Measurements from ENCODE around the gene GDPD5. TPM values are rescaled to one million over a fixed set of nuclear protein-coding genes. Genes with fewer than 3 reads are reported as not detected.

GDPD5 gene
- total and polyA plus RNA-seq, 9 of the 15 experiments (the other 6 are each of a cell fraction or from before 2014, with no cell fraction given) = 0.32 to 27.3 (median 8.0) TPM

DNA sequence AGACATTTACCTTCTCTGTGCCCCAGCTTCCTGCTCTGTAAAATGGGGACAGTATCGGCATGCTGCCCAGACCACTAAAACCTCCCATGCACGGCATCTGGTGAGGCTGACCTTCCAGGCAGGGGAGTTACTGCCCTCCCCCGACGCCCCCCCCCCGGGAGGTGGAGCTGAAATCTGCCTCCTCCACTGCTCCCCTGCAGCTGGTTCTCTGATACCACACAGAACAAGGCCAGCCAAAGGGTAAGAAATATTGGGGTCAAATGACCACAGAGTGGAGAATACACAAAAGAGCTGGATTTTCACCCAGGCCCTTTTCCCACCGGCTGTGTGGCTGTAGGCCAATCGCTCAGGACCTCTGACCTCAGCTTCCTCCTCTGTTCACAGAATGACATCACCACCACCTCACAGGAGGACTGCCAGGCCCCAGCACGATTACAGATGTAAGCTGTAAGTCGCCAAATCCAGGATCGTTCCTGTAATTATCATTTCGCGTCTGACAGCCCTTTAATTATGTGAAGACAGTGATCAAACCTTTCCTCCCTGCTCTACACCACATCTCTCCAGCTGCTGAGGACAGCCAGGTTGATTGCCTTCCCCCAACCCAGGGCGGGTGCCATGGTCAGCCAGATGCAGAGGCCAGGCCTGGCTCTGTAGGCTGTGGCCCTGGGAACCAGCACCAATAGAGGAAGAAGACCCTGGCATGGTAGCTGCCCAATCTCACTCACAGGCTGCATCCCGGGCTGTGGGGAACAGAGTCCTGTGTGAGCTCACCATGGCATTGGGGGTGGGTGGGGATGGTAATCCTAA, 57.0 kb downstream of the GDPD5 start (continued):
- TF ChIP-seq, protein P1, sequence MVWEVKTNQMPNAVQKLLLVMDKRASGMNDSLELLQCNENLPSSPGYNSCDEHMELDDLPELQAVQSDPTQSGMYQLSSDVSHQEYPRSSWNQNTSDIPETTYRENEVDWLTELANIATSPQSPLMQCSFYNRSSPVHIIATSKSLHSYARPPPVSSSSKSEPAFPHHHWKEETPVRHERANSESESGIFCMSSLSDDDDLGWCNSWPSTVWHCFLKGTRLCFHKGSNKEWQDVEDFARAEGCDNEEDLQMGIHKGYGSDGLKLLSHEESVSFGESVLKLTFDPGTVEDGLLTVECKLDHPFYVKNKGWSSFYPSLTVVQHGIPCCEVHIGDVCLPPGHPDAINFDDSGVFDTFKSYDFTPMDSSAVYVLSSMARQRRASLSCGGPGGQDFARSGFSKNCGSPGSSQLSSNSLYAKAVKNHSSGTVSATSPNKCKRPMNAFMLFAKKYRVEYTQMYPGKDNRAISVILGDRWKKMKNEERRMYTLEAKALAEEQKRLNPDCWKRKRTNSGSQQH (CRISPR knock-in tag; IDR thresholded peaks at IDR 0.05) = no peak
- TF ChIP-seq CBFA2T3 (IDR thresholded peaks at IDR 0.05) = peak; percentile 41; the same call in 1 of the 2 replicates
- 0 out of 2 replicates have a peak, but pooled peaks have one; percentile 19 for TF ChIP-seq ETV1 (tag; conservative IDR thresholded peaks at IDR 0.05; ENCODE audit: low read depth)
- TF ChIP-seq CBFA2T2 (conservative IDR thresholded peaks at IDR 0.05) = 0 out of 2 replicates have a peak, but pooled peaks have one; percentile 8
- 0 out of 2 replicates have a peak, but pooled peaks have one; percentile 22 for TF ChIP-seq GABPA (tag; conservative IDR thresholded peaks at IDR 0.05; ENCODE audit: low read depth)
- no peak for TF ChIP-seq FOS (IDR thresholded peaks at IDR 0.05; ENCODE audit: extremely low read depth, insufficient read length)
- peak; percentile 56; the same call in 1 of the 2 replicates for TF ChIP-seq PTBP1 (IDR thresholded peaks at IDR 0.05; ENCODE audit: low read depth, low read length)
- peak; percentile 91 for TF ChIP-seq JUND (IDR thresholded peaks at IDR 0.05; ENCODE audit: borderline replicate concordance, low read depth, low read length)
- TF ChIP-seq JUND (tag; IDR thresholded peaks at IDR 0.05; ENCODE audit: borderline replicate concordance, low read depth, low read length) = peak; percentile 93; the same call in 2 of the 3 replicates
- TF ChIP-seq SLC30A9 (CRISPR knock-in tag; IDR thresholded peaks at IDR 0.05) = no peak
- TF ChIP-seq FOSL1 (tag; conservative IDR thresholded peaks at IDR 0.05) = peak; percentile 24; the same call in 1 of the 2 replicates
- peak; percentile 83 for TF ChIP-seq NR2C1 (IDR thresholded peaks at IDR 0.05)
- TF ChIP-seq NR2C1 (tag; IDR thresholded peaks at IDR 0.05) = peak; percentile 88
- TF ChIP-seq MEF2A (IDR thresholded peaks at IDR 0.05; ENCODE audit: control insufficient read depth, low read depth, low read length) = no peak
- TF ChIP-seq CHD2 (IDR thresholded peaks at IDR 0.05; ENCODE audit: low read depth, low read length) = no peak
- TF ChIP-seq ATF1 (CRISPR knock-in tag; IDR thresholded peaks at IDR 0.05) = no peak
- peak; percentile 83 for TF ChIP-seq ATF1 (tag; IDR thresholded peaks at IDR 0.05)
- no peak for TF ChIP-seq BHLHE40 (IDR thresholded peaks at IDR 0.05; ENCODE audit: low read length)
- 0 out of 2 replicates have a peak, but pooled peaks have one; percentile 17 for TF ChIP-seq SMAD4 (CRISPR knock-in tag; conservative IDR thresholded peaks at IDR 0.05)
- TF ChIP-seq, protein P2, sequence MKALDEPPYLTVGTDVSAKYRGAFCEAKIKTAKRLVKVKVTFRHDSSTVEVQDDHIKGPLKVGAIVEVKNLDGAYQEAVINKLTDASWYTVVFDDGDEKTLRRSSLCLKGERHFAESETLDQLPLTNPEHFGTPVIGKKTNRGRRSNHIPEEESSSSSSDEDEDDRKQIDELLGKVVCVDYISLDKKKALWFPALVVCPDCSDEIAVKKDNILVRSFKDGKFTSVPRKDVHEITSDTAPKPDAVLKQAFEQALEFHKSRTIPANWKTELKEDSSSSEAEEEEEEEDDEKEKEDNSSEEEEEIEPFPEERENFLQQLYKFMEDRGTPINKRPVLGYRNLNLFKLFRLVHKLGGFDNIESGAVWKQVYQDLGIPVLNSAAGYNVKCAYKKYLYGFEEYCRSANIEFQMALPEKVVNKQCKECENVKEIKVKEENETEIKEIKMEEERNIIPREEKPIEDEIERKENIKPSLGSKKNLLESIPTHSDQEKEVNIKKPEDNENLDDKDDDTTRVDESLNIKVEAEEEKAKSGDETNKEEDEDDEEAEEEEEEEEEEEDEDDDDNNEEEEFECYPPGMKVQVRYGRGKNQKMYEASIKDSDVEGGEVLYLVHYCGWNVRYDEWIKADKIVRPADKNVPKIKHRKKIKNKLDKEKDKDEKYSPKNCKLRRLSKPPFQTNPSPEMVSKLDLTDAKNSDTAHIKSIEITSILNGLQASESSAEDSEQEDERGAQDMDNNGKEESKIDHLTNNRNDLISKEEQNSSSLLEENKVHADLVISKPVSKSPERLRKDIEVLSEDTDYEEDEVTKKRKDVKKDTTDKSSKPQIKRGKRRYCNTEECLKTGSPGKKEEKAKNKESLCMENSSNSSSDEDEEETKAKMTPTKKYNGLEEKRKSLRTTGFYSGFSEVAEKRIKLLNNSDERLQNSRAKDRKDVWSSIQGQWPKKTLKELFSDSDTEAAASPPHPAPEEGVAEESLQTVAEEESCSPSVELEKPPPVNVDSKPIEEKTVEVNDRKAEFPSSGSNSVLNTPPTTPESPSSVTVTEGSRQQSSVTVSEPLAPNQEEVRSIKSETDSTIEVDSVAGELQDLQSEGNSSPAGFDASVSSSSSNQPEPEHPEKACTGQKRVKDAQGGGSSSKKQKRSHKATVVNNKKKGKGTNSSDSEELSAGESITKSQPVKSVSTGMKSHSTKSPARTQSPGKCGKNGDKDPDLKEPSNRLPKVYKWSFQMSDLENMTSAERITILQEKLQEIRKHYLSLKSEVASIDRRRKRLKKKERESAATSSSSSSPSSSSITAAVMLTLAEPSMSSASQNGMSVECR (CRISPR knock-in tag; IDR thresholded peaks at IDR 0.05) = no peak
- TF ChIP-seq, protein P3, sequence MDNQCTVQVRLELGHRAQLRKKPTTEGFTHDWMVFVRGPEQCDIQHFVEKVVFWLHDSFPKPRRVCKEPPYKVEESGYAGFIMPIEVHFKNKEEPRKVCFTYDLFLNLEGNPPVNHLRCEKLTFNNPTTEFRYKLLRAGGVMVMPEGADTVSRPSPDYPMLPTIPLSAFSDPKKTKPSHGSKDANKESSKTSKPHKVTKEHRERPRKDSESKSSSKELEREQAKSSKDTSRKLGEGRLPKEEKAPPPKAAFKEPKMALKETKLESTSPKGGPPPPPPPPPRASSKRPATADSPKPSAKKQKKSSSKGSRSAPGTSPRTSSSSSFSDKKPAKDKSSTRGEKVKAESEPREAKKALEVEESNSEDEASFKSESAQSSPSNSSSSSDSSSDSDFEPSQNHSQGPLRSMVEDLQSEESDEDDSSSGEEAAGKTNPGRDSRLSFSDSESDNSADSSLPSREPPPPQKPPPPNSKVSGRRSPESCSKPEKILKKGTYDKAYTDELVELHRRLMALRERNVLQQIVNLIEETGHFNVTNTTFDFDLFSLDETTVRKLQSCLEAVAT (IDR thresholded peaks at IDR 0.05) = peak in 1 of 2 experiments; percentile 76; a peak in 1 of 4 replicates
- TF ChIP-seq MAZ (CRISPR knock-in tag; conservative IDR thresholded peaks at IDR 0.05 in 1 of 2, IDR thresholded peaks at IDR 0.05 in 1 of 2) = peak in 1 of 2 experiments; percentile 68; a peak in 2 of 4 replicates
